PC-3 (cell line): ENCODE results near the gene ZBTB7A.

Source experiments
- EZH2 ChIP-seq: fragments of 300-600 bp; sonication (generic); IDR thresholded peaks from one replicate; pipeline ENCODE4 v1.6.1; 2017; ENCODE audit warnings: antibody characterized with exemption, mild to moderate bottlenecking, low read length; ENCODE audit not compliant: unreplicated experiment
- EZH2phosphoT487 ChIP-seq: fragments of 300-600 bp; sonication (generic); IDR thresholded peaks from 2 replicates; pipeline ENCODE4 v1.6.1; 2018; ENCODE audit warnings: mild to moderate bottlenecking, antibody characterized with exemption, low read length, borderline replicate concordance
- TF ChIP-seq, protein P1 (sequence below): fragments of 300-600 bp; sonication (generic); conservative IDR thresholded peaks from 2 replicates; pipeline ENCODE4 v1.5.1; 2017; ENCODE audit warnings: antibody characterized with exemption, low read depth, mild to moderate bottlenecking, low read length

DNA sequence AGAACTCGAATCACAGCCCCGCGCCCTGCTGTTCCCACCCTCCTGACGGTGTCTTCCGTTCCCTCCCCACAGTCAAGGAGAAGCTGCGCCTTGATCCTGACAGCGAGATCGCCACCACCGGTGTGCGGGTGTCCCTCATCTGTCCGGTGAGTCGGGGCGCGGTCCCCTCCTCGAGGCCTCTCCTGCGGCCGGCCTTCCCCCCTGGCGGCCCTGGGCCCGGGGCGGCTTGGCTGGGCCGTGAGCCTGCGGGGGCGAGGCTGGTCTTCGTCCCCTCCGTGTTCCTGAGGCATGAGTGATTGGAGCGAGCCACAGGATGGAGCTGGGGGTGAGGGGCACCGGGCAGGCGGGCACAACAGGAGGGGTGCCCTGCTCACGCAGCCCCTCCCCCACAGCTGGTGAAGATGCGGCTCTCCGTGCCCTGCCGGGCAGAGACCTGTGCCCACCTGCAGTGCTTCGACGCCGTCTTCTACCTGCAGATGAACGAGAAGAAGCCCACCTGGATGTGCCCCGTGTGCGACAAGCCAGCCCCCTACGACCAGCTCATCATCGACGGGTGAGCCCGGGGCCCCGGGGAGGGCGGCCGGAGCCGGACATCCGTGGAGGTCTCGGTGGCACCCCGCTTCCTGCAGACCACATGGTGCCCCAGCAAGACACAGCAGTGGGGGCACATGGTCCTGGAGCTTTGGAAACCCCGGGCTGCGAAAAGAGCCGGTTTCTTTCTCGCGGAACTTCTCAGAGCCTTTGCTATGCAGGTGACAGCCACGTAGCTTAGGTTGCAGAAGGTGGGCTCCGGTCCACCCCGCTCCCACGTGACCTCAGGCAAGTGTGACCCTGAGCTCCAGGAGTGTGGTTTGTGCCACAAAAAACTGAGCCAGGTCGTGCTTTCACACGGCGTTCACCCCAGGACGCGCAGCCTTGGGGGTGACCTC, 33.4 kb downstream of the ZBTB7A start:
- TF ChIP-seq, protein P1, sequence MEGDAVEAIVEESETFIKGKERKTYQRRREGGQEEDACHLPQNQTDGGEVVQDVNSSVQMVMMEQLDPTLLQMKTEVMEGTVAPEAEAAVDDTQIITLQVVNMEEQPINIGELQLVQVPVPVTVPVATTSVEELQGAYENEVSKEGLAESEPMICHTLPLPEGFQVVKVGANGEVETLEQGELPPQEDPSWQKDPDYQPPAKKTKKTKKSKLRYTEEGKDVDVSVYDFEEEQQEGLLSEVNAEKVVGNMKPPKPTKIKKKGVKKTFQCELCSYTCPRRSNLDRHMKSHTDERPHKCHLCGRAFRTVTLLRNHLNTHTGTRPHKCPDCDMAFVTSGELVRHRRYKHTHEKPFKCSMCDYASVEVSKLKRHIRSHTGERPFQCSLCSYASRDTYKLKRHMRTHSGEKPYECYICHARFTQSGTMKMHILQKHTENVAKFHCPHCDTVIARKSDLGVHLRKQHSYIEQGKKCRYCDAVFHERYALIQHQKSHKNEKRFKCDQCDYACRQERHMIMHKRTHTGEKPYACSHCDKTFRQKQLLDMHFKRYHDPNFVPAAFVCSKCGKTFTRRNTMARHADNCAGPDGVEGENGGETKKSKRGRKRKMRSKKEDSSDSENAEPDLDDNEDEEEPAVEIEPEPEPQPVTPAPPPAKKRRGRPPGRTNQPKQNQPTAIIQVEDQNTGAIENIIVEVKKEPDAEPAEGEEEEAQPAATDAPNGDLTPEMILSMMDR: no peak
- TF ChIP-seq EZH2: no peak
- no peak for TF ChIP-seq EZH2phosphoT487
